ENCODE measurements around the gene ITGAD.
"Not testable (repeated sequence)": the region's sequence is repeated elsewhere in the genome, so short reads cannot be mapped to it uniquely, and the experiment has no call there.

The ITGAD gene

GRCh38 chr16:31403590-31404352, 10.6 kb downstream of the ITGAD start:
- no peak for DNase-seq (ENCODE audit: low read depth in 2 of 3, low spot score in 1 of 3)

GRCh38 chr16:31404353-31405064, 11.4 kb downstream of the ITGAD start:
- DNase-seq (ENCODE audit: low read depth in 2 of 3, low spot score in 1 of 3), result no peak

- no peak for DNase-seq (ENCODE audit: low read depth in 2 of 3, low spot score in 1 of 3)
Observed at GRCh38 chr16:31407406-31407805, 14.3 kb downstream of the ITGAD start.

GRCh38 chr16:31409433-31409832, 16.3 kb downstream of the ITGAD start:
- DNase-seq (ENCODE audit: low read depth in 2 of 3, low spot score in 1 of 3), result no peak

GRCh38 chr16:31410082-31410481, 16.9 kb downstream of the ITGAD start:
- DNase-seq (ENCODE audit: low read depth in 2 of 3, low spot score in 1 of 3), result no peak

- DNase-seq (ENCODE audit: low read depth in 2 of 3, low spot score in 1 of 3), result no peak
Observed at GRCh38 chr16:31411024-31411844, 18.1 kb downstream of the ITGAD start.

- no peak for DNase-seq (ENCODE audit: low read depth in 2 of 3, low spot score in 1 of 3)
Observed at GRCh38 chr16:31412750-31413149, 19.6 kb downstream of the ITGAD start.

- no peak for DNase-seq (ENCODE audit: low read depth in 2 of 3, low spot score in 1 of 3)
Observed at GRCh38 chr16:31413381-31413780, 20.2 kb downstream of the ITGAD start.

GRCh38 chr16:31413943-31414342, 20.8 kb downstream of the ITGAD start:
- DNase-seq (ENCODE audit: low read depth in 2 of 3, low spot score in 1 of 3), result no peak

GRCh38 chr16:31414706-31415105, 21.6 kb downstream of the ITGAD start:
- no peak for DNase-seq (ENCODE audit: low read depth in 2 of 3, low spot score in 1 of 3)

GRCh38 chr16:31416371-31416770, 23.2 kb downstream of the ITGAD start:
- no peak for DNase-seq (ENCODE audit: low read depth in 2 of 3, low spot score in 1 of 3)

GRCh38 chr16:31417036-31417435, 23.9 kb downstream of the ITGAD start:
- not testable (repeated sequence) for DNase-seq (ENCODE audit: low read depth in 2 of 3, low spot score in 1 of 3)

GRCh38 chr16:31417916-31418315, 24.8 kb downstream of the ITGAD start:
- DNase-seq (ENCODE audit: low read depth in 2 of 3, low spot score in 1 of 3), result no peak

GRCh38 chr16:31420037-31420436, 26.9 kb downstream of the ITGAD start:
- no peak for DNase-seq (ENCODE audit: low read depth in 2 of 3, low spot score in 1 of 3)

GRCh38 chr16:31421587-31421986, 28.5 kb downstream of the ITGAD start:
- peak; percentile 46 to 64 (median 56) for DNase-seq (ENCODE audit: low read depth in 2 of 3, low spot score in 1 of 3)

GRCh38 chr16:31423241-31423640, 30.1 kb downstream of the ITGAD start:
- DNase-seq (ENCODE audit: low read depth in 2 of 3, low spot score in 1 of 3), result no peak

- DNase-seq (ENCODE audit: low read depth in 2 of 3, low spot score in 1 of 3), result no peak
Observed at GRCh38 chr16:31423801-31424200, 30.7 kb downstream of the ITGAD start.

GRCh38 chr16:31427441-31428278, 34.5 kb downstream of the ITGAD start:
- peak; percentile 36 to 47 (median 37) for DNase-seq (ENCODE audit: low read depth in 2 of 3, low spot score in 1 of 3)

- DNase-seq (ENCODE audit: low read depth in 2 of 3, low spot score in 1 of 3), result no peak
Observed at GRCh38 chr16:31428279-31428597, 35.1 kb downstream of the ITGAD start, which contains the start of gene COX6A2. Gene COX6A2, minus strand, starts transcription at chr16:31428360. Its CDS starts 35 bp downstream, at chr16:31428325.

GRCh38 chr16:31428638-31429247, 35.6 kb downstream of the ITGAD start:
- no peak for DNase-seq (ENCODE audit: low read depth in 2 of 3, low spot score in 1 of 3)

All from stimulated activated CD4-positive, alpha-beta T cell treated with anti-CD3 and anti-CD28 coated beads, Interleukin-12 subunit alpha, Interleukin-12 subunit beta, amount 100 ng/mL, for 48 hours (primary cell).